Activated naive CD4-positive, alpha-beta T cell treated with anti-CD3 and anti-CD28 coated beads for 36 hours (primary cell): ENCODE results near the gene TRIM40. TPM values are rescaled to one million over a fixed set of nuclear protein-coding genes. Genes with fewer than 3 reads are reported as not detected.
A peak's percentile ranks its signal among the peaks of the same experiment; 100 is the strongest.

ENCODE experiments used
- CTCF ChIA-PET: fragments of 350-600 bp; sonication (Branson Sonifier 250); formaldehyde crosslinking; loops from one replicate; lab custom pipeline; 2021; ENCODE audit warnings: antibody characterized with exemption; lab: Charles Lee
- DNase-seq: peaks from one replicate; pipeline ENCODE4 v3.0.0-alpha.2; 2020
- H3K27ac Mint-ChIP-seq: one replicate; pipeline ENCODE4 v1.8.0; 2021; ENCODE audit warnings: mild to moderate bottlenecking, mixed read lengths
- H3K27me3 Mint-ChIP-seq: one replicate; pipeline ENCODE4 v1.8.0; 2021; ENCODE audit warnings: low read depth, mixed read lengths
- H3K36me3 Mint-ChIP-seq: one replicate; pipeline ENCODE4 v1.8.0; 2021; ENCODE audit warnings: low read depth, mixed read lengths
- H3K4me1 Mint-ChIP-seq: one replicate; pipeline ENCODE4 v1.8.0; 2021; ENCODE audit warnings: low read depth, mixed read lengths
- H3K4me3 Mint-ChIP-seq: one replicate; pipeline ENCODE4 v1.8.0; 2021; ENCODE audit warnings: mild to moderate bottlenecking, moderate library complexity, mixed read lengths
- H3K9me3 Mint-ChIP-seq: one replicate; pipeline ENCODE4 v1.8.0; 2021; ENCODE audit warnings: mixed read lengths
- intact Hi-C: fragments of 100-400 bp; cut with micrococcal nuclease; formaldehyde crosslinking; loops from one replicate; pipeline ENCODE4 v1.15.1; 2023
- total RNA-seq, 2 experiments: library from RNA; stranded (reverse); gene quantifications; one replicate each; pipeline ENCODE4 v1.2.3, GENCODE V29; 2021

TRIM40 gene
- total RNA-seq, 2 experiments from 2014 or later: not detected

GRCh38 chr6:30101444-30102413, 34.2 kb upstream of the TRIM40 start:
- CTCF ChIA-PET: interaction anchor here (0.6 to 7.9 kb wide), 11 partner anchors 24 to 254 kb away, joined by 3 to 227 read pairs (median 6); partner anchors contain the start of genes POLR1H and PPP1R11
- Mint-ChIP-seq H3K9me3 (no peaks in the 10 kb centered on the region), H3K27me3 (peaks cover 20% of the 10 kb centered on the region), H3K4me3 (peak overlapping the region; percentile 78), H3K36me3 (no peaks in the 10 kb centered on the region), H3K27ac (no peak overlapping the region), H3K4me1 (peaks cover 56% of the 10 kb centered on the region)
- peak; percentile 73 for DNase-seq
- intact Hi-C loops: loop anchor here (1.0 to 2.0 kb wide), 3 partner anchors 35 to 295 kb away; partner anchors contain the start of genes PPP1R11 and TRIM26

GRCh38 chr6:30102414-30102969, 33.4 kb upstream of the TRIM40 start:
- DNase-seq: no peak
- peaks cover 51% of the 10 kb centered on the region for H3K4me1 Mint-ChIP-seq
- peak overlapping the region; percentile 78 for H3K4me3 Mint-ChIP-seq
- peaks cover 20% of the 10 kb centered on the region for H3K27me3 Mint-ChIP-seq
- intact Hi-C loops: loop anchor here (2.0 kb wide), 2 partner anchors 36 to 294 kb away; partner anchors contain the start of gene PPP1R11
- CTCF ChIA-PET: interaction anchor here (1.0 to 7.9 kb wide), 17 partner anchors 8 to 154 kb away, joined by 3 to 227 read pairs (median 6); partner anchors contain the start of genes POLR1H, PPP1R11, RNF39 and TRIM40
- H3K9me3 Mint-ChIP-seq: no peaks in the 10 kb centered on the region
- no peaks in the 10 kb centered on the region for H3K36me3 Mint-ChIP-seq
- no peak overlapping the region for H3K27ac Mint-ChIP-seq

- Mint-ChIP-seq H3K27ac (no peak overlapping the region), H3K4me1 (peaks cover 45% of the 10 kb centered on the region), H3K27me3 (peaks cover 26% of the 10 kb centered on the region), H3K9me3 (no peaks in the 10 kb centered on the region), H3K36me3 (no peaks in the 10 kb centered on the region), H3K4me3 (peak overlapping the region; percentile 78)
- intact Hi-C loops: loop anchor here (1.0 to 2.0 kb wide), 5 partner anchors 28 to 294 kb away; partner anchors contain the start of gene PPP1R11
- peak; percentile 93 for DNase-seq
- CTCF ChIA-PET: interaction anchor here (0.9 to 7.9 kb wide), 19 partner anchors 9 to 153 kb away, joined by 3 to 227 read pairs (median 6); partner anchors contain the start of genes POLR1H, RNF39 and TRIM40
These were observed 32.7 kb upstream of the TRIM40 start for GRCh38 chr6:30102970-30103871.

GRCh38 chr6:30103872-30104179, 32.1 kb upstream of the TRIM40 start:
- H3K36me3 Mint-ChIP-seq: no peaks in the 10 kb centered on the region
- no peak overlapping the region for H3K27ac Mint-ChIP-seq
- CTCF ChIA-PET: interaction anchor here (0.9 to 7.9 kb wide), 17 partner anchors 9 to 153 kb away, joined by 3 to 227 read pairs (median 6); partner anchors contain the start of genes POLR1H, RNF39 and TRIM40
- H3K9me3 Mint-ChIP-seq: no peaks in the 10 kb centered on the region
- intact Hi-C loops: loop anchor here (1.0 to 2.0 kb wide), 5 partner anchors 27 to 293 kb away; partner anchors contain the start of gene PPP1R11
- peaks cover 39% of the 10 kb centered on the region for H3K4me1 Mint-ChIP-seq
- peaks cover 30% of the 10 kb centered on the region for H3K27me3 Mint-ChIP-seq
- DNase-seq: no peak
- peak overlapping the region; percentile 78 for H3K4me3 Mint-ChIP-seq

GRCh38 chr6:30104661-30105060, 31.3 kb upstream of the TRIM40 start:
- no peaks in the 10 kb centered on the region for H3K36me3 Mint-ChIP-seq
- H3K27me3 Mint-ChIP-seq: peaks cover 29% of the 10 kb centered on the region
- no peaks in the 10 kb centered on the region for H3K9me3 Mint-ChIP-seq
- DNase-seq: no peak
- intact Hi-C loops: no loop called here
- peaks cover 31% of the 10 kb centered on the region for H3K4me1 Mint-ChIP-seq
- H3K27ac Mint-ChIP-seq: no peak overlapping the region
- no peak overlapping the region for H3K4me3 Mint-ChIP-seq
- CTCF ChIA-PET: interaction anchor here (1.0 to 7.9 kb wide), 5 partner anchors 9 to 87 kb away, joined by 3 to 227 read pairs (median 6); no protein-coding TSS in a partner anchor

GRCh38 chr6:30111266-30111856, 24.6 kb upstream of the TRIM40 start:
- intact Hi-C loops: no loop called here
- H3K27me3 Mint-ChIP-seq: peaks cover 26% of the 10 kb centered on the region
- CTCF ChIA-PET: interaction anchor here (0.8 to 0.9 kb wide), 2 partner anchors 13 to 20 kb away, joined by 3 to 4 read pairs; no protein-coding TSS in a partner anchor
- no peak overlapping the region for H3K4me3 Mint-ChIP-seq
- no peak for DNase-seq
- no peaks in the 10 kb centered on the region for H3K36me3 Mint-ChIP-seq
- peaks cover 11% of the 10 kb centered on the region for H3K4me1 Mint-ChIP-seq
- no peak overlapping the region for H3K27ac Mint-ChIP-seq
- no peaks in the 10 kb centered on the region for H3K9me3 Mint-ChIP-seq

GRCh38 chr6:30112402-30112994, 23.4 kb upstream of the TRIM40 start:
- Mint-ChIP-seq H3K9me3 (no peaks in the 10 kb centered on the region), H3K4me1 (peaks cover 11% of the 10 kb centered on the region), H3K27ac (no peak overlapping the region), H3K4me3 (no peak overlapping the region), H3K36me3 (no peaks in the 10 kb centered on the region), H3K27me3 (peaks cover 25% of the 10 kb centered on the region)
- DNase-seq: no peak
- intact Hi-C loops: no loop called here
- CTCF ChIA-PET: interaction anchor here (0.9 to 2.9 kb wide), 2 partner anchors 12 to 18 kb away, joined by 3 to 16 read pairs; no protein-coding TSS in a partner anchor

GRCh38 chr6:30113003-30113759, 22.8 kb upstream of the TRIM40 start, which contains the start of gene TRIM31:
Gene TRIM31 (minus strand): TSS chr6:30113090. CDS start chr6:30112805, 285 bp downstream.
- H3K4me3 Mint-ChIP-seq: no peak within 1 kb of the TSS
- DNase-seq: no peak

GRCh38 chr6:30113841-30114240, 22.1 kb upstream of the TRIM40 start:
- Mint-ChIP-seq H3K4me1 (peaks cover 11% of the 10 kb centered on the region), H3K36me3 (no peaks in the 10 kb centered on the region), H3K9me3 (no peaks in the 10 kb centered on the region), H3K27me3 (peaks cover 16% of the 10 kb centered on the region), H3K4me3 (no peak overlapping the region), H3K27ac (no peak overlapping the region)
- DNase-seq: no peak
- CTCF ChIA-PET: interaction anchor here (1.8 to 2.9 kb wide), 2 partner anchors 9 to 17 kb away, joined by 3 to 16 read pairs; no protein-coding TSS in a partner anchor
- intact Hi-C loops: no loop called here

More at GRCh38 chr6:30113003-30113759, 22.8 kb upstream of the TRIM40 start, which contains the start of gene TRIM31:
- intact Hi-C loops: no loop called here
- no peak within 1 kb of the TSS for H3K27ac Mint-ChIP-seq
- H3K4me1 Mint-ChIP-seq: peaks cover 11% of the 10 kb centered on the region
- H3K9me3 Mint-ChIP-seq: no peaks in the 10 kb centered on the region
- H3K36me3 Mint-ChIP-seq: no peaks in the 10 kb centered on the region
- H3K27me3 Mint-ChIP-seq: peaks cover 20% of the 10 kb centered on the region
- CTCF ChIA-PET: interaction anchor here (1.8 to 2.9 kb wide), 2 partner anchors 8 to 18 kb away, joined by 3 to 16 read pairs; no protein-coding TSS in a partner anchor

- Mint-ChIP-seq H3K27ac (no peak overlapping the region), H3K36me3 (no peaks in the 10 kb centered on the region), H3K4me1 (peaks cover 11% of the 10 kb centered on the region), H3K9me3 (no peaks in the 10 kb centered on the region), H3K27me3 (peaks cover 7% of the 10 kb centered on the region), H3K4me3 (no peak overlapping the region)
- CTCF ChIA-PET: interaction anchor here (1.0 to 2.3 kb wide), 4 partner anchors 9 to 15 kb away, joined by 4 to 6 read pairs (median 4); no protein-coding TSS in a partner anchor
- intact Hi-C loops: no loop called here
- DNase-seq: no peak
These were observed 19.2 kb upstream of the TRIM40 start for GRCh38 chr6:30116724-30117123.
